HL-60 (cell line): ENCODE data around the gene MADCAM1.

Experiments used
- POLR2AphosphoS5 ChIP-seq: IDR thresholded peaks from 2 replicates; pipeline ENCODE4 v1.6.1; 2012; ENCODE audit warnings: low read depth
- TF ChIP-seq, protein P1 (sequence below): IDR thresholded peaks from one replicate; pipeline ENCODE4 v1.5.1; 2011; ENCODE audit warnings: low read length, control low read depth, inconsistent platforms; ENCODE audit not compliant: insufficient read depth
- TF ChIP-seq, protein P2 (sequence below): IDR thresholded peaks from 2 replicates; pipeline ENCODE4 v1.6.1; 2012; ENCODE audit warnings: low read depth; ENCODE audit not compliant: insufficient replicate concordance

DNA sequence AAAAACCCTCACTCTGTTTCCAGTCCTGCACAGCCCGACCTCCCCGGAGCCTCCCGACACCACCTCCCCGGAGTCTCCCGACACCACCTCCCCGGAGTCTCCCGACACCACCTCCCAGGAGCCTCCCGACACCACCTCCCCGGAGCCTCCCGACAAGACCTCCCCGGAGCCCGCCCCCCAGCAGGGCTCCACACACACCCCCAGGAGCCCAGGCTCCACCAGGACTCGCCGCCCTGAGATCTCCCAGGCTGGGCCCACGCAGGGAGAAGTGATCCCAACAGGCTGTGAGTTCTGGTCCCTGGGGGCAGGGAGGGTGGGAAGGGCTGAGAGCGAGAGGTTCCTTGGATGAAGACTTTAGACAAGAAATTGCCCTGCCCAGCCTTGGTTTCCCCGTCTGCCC is 5.4 kb downstream of the MADCAM1 start:
- TF ChIP-seq, protein P1, sequence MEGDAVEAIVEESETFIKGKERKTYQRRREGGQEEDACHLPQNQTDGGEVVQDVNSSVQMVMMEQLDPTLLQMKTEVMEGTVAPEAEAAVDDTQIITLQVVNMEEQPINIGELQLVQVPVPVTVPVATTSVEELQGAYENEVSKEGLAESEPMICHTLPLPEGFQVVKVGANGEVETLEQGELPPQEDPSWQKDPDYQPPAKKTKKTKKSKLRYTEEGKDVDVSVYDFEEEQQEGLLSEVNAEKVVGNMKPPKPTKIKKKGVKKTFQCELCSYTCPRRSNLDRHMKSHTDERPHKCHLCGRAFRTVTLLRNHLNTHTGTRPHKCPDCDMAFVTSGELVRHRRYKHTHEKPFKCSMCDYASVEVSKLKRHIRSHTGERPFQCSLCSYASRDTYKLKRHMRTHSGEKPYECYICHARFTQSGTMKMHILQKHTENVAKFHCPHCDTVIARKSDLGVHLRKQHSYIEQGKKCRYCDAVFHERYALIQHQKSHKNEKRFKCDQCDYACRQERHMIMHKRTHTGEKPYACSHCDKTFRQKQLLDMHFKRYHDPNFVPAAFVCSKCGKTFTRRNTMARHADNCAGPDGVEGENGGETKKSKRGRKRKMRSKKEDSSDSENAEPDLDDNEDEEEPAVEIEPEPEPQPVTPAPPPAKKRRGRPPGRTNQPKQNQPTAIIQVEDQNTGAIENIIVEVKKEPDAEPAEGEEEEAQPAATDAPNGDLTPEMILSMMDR: no peak
- no peak for TF ChIP-seq POLR2AphosphoS5
- TF ChIP-seq, protein P2, sequence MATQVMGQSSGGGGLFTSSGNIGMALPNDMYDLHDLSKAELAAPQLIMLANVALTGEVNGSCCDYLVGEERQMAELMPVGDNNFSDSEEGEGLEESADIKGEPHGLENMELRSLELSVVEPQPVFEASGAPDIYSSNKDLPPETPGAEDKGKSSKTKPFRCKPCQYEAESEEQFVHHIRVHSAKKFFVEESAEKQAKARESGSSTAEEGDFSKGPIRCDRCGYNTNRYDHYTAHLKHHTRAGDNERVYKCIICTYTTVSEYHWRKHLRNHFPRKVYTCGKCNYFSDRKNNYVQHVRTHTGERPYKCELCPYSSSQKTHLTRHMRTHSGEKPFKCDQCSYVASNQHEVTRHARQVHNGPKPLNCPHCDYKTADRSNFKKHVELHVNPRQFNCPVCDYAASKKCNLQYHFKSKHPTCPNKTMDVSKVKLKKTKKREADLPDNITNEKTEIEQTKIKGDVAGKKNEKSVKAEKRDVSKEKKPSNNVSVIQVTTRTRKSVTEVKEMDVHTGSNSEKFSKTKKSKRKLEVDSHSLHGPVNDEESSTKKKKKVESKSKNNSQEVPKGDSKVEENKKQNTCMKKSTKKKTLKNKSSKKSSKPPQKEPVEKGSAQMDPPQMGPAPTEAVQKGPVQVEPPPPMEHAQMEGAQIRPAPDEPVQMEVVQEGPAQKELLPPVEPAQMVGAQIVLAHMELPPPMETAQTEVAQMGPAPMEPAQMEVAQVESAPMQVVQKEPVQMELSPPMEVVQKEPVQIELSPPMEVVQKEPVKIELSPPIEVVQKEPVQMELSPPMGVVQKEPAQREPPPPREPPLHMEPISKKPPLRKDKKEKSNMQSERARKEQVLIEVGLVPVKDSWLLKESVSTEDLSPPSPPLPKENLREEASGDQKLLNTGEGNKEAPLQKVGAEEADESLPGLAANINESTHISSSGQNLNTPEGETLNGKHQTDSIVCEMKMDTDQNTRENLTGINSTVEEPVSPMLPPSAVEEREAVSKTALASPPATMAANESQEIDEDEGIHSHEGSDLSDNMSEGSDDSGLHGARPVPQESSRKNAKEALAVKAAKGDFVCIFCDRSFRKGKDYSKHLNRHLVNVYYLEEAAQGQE: no peak
